GOT3 (cell line): ENCODE results near the gene NDUFAF8.

ENCODE experiments used
- DNase-seq: peaks from one replicate; lab custom pipeline; 2025; ENCODE audit warnings: mixed read lengths; lab: John Stamatoyannopoulos, UW

Gene NDUFAF8

DNA sequence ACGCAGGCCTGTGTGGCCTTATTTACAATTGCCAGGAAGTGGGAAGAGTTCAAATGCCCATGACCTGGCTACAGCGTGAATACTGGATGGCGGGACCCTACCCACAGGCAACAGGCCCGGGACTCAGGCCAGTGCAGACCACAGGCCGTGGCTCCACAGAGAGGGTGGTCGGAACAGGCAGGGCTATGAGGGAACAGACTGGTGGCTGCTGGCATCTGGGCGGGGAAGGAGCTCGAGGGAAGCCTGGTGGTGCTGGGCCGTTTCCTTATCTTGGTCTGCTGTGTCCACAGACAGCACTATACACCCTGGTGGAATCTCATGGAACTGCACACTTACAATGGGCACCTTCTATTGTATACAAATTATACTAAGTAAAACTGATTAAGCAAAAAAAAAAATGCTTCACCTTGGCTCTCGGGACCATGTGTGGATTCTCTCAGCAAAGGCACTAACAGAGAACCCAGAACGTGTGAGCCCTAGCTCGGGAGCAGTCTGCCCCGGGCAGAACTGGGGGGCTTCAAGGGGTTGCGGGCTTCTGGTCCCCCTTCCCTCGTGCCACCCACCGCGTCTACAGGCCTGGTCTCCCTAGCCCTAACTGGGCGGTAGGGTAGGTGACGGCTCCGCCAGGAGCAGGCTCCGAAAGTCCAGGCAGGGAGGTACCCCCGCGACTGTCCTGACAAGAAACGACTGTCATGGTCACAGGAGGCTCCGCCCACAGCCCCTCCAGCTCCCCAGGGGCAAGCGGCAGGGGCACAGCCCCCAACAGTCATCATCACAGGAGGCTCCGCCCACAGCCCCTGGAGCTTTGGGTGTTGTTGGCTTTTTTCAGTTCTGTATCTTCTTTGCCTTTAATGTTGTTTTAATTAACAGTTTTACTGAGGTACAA lies 38.2 kb upstream of the NDUFAF8 start:
- no peak for DNase-seq

DNA sequence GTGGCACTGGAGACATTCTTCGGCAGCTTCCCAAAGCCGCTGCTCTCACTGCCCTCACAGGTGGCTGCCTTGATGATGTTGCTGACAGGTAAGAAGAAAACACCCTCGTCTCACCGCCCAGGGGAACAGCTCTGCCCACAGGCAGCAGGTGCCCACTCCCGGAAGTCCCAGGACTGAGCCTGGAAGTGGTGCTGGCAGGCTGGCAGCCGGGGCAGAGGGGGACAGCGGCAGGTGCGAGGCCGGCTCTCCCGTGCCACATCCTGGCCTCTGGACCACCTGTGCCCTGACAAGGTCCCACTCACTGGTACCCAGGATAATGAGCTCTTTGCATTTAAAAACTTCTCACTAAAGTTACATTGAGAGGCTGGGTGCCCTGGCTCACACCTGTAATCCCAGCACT lies 36.8 kb upstream of the NDUFAF8 start:
- DNase-seq: no peak

DNA sequence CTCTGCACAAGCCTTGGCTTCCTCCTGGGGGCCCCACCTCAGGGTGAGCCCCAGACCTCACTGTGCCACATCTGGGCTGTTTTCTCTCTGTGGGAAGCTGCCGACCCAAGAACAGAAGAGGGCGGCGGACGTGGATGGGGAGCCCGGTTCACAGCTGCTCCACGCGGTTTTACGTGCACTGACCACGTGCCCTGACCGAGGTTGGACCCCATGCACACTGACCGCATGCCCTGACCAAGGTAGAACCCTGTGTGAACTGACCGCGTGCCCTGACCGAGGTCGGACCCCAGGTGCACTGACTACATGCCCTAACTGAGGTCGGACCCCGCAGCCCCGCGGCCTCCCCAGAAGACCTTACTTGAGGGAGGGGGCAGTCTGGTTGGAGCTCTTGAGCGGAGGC lies 36.0 kb upstream of the NDUFAF8 start:
- DNase-seq: no peak

DNA sequence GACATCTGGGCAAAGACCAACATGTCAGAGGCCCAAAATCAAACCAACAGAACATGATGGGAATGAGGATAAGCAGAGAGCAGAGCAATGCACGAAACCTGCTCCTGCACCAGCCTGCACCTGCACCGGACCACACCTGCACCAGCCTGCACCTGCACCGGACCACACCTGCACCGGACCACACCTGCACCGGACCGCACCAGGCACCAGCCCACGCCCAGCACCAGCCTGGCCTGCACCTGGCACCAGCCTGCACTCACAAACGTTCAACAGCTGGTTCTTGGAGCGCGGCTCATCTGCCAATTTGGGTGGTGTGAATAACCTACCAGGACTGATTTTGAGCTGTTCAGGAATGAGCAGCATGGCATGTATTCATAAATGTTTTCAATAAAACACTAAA lies 34.5 kb upstream of the NDUFAF8 start:
- DNase-seq: no peak

DNA sequence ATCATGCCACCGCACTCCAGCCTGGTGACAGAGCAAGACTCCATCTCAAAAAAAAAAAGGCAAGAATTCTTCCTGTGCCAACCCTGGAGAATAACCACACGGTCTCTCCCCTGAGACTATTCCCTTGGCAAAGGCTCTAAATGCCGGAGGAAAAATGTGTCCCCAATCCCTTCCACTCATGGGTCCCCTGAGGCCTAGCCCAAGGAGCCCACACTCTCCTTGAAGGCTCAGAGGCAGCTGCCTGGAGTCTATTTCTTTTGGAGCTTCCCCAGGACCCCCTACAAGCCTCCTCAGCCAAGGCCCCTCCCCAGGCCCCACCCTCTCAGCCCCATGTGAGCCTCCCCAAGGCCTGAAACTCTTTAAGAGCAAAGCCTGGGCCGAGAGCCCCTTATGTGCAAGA lies 33.0 kb upstream of the NDUFAF8 start:
- DNase-seq: no peak

DNA sequence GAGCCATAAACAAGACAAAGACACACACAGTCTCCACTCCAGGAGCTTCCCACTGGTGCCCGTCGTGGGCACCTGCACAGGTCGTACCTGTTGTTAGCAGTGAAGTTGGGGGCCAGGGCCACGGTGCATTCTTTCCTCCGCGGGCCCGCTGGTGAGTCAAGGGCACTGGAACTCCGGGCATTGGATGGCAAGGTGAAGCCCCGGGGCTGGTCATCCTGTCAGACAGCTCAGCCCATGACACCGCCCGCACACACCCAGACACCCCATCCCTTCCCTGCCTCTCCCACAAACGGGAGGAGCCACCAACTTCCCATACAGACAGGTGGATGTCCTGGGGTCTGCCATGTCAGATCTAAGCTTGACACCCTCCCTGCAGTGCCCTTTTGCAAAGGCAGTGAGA lies 32.5 kb upstream of the NDUFAF8 start:
- DNase-seq: no peak

DNA sequence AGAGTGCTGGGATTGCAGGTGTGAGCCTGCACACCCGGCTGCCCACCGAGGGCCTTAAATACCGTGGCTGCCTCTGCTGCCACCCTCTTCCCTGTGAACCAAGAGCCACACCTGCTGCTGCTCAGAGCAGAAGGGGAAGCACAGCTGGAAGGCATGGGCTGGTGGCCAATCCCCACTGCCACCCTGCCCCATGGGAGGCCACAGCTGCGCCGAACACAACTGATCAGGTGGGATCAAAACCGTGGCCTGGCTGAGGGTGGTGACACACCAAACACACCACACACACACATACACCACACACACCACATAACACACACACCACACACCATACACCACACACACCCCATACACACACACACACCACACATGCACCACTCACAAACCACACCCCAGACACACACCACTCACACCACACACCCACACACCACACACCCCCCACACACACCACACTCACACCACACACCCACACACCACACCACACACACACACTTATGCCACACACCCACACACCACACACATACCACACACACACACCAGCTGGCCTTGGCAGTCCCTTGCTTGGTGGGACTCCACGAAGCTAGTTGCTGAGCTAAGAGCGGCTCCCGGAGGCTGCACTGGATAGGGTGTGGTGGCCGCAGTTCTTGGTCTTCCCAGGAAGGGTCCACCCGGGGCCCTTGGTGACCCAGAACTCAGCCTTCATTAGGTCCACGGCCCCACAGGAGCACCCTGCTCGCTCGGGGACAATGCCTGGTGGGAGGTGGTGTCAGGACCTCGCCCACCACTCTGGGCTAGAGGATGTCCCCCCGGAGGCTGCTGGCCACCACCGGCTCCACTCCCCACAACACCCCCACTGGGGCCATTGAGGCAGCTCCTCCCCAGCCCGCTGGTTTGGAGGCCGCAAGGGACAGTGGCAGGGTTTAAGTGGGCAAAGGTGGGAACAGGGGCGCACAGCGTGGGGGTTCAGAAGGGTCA lies 31.2 kb upstream of the NDUFAF8 start:
- DNase-seq: no peak

DNA sequence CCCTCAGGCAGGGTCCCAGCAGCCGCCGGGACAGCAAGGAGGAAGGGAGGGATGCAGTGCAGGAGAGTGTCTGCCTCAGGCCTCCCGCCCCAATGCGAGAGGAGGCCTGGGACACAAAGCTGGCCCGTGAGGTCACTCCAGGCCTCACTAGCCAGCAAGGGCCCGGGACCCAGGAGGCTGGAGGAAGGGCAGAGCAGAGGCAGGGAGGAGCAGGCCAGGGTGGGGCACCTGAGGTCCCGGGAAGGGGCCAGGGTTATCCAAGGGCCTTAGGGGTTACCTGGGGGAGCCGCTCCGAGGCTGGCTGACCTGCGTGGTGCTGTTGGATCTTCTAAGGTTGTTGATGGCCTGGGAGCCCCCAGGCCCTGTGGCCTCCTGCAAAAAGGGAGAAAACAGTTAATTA lies 30.5 kb upstream of the NDUFAF8 start:
- no peak for DNase-seq

DNA sequence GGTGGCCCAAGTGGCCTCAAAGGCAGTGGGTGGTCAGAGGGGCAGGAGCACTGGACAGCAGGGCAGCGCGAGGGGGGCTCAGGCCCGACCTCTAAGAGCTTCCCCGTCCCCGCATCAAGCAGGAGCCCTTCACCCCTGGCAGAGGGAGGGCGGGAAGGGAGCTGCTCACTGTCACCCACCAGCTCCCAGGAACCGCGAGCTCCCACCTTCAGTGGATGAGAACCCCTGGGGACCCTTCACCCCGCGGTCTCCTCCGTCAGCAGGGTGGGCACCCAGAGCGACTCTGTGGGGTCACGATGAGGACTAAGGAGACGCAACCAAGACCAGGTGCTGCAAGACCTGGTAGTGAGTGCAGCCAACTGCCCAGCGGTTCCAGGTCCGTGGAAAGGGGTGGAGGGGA lies 30.0 kb upstream of the NDUFAF8 start:
- DNase-seq: no peak

DNA sequence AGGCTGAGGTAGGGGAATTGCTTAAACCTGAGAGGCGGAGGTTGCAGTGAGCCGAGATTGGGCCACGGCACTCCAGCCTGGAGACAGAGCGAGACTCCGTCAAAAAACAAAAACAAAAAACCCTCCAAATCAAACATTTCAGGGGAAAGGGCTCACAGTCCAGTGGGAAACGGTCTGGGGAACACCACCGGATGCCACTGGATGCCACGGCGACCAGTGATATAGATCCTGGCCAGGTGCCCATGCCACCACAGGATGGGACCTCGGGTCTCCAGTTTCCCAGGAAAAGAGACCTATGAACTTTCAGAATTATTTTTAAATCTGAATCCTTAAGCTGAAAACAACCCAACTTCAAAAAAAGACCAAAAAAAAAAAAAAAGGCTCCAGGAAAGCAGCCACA lies 28.7 kb upstream of the NDUFAF8 start:
- DNase-seq: no peak

DNA sequence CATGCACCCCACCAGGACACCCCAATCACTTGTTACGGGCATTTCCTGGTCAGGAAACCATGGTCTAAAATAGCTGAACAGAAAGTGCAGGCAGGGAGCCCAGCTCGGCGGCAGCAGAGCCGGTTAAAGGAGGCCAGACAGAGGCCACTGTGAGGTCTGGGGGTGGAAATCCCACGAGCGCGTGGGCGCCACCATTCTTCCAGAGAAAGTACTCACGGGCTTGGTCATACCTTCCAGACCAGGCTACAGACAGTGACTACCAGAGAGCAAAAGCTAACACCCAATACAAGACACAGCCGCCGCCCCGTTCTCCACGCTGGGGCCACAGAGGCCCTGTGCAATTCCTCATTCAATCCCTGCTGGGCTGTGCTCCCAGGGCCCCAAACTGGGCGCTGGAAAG lies 28.2 kb upstream of the NDUFAF8 start:
- DNase-seq: no peak

DNA sequence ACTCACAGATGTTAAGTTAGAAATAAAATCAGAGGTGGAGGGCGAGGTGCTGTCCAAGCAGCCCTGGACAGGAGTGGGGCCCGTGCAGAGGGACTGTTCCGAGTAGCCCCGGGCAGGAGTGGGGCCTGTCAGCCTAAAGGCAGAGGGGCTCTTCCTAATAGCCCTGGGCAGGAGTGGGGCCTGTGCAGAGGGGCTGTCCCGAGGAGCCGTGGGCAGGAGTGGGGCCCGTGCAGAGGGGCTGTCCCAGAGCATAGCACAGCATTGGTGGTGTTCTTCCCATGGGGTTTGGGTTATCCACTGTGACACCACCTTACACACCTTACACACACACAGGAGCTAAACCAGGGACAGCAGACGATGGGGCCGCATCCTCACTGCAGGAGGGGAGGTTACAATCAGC lies 26.8 kb upstream of the NDUFAF8 start:
- DNase-seq: no peak

DNA sequence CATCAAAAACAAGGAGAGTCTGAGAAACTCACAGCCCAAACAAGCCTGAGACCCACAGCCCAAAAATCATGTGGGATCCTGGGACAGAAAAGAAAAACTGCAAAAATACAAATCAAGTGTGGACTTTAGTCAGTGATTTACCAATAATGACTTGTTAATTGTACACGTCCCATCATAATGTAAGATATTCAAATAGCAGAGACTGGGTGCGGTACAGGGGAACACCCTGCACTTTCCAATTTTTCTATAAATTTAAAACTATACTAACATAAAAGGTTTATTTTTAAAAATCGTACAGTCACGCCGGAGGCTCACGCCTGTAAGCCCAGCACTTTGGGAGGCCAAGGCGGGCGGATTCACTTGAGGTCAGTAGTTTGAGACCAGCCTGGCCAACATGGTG lies 25.1 kb upstream of the NDUFAF8 start:
- no peak for DNase-seq

DNA sequence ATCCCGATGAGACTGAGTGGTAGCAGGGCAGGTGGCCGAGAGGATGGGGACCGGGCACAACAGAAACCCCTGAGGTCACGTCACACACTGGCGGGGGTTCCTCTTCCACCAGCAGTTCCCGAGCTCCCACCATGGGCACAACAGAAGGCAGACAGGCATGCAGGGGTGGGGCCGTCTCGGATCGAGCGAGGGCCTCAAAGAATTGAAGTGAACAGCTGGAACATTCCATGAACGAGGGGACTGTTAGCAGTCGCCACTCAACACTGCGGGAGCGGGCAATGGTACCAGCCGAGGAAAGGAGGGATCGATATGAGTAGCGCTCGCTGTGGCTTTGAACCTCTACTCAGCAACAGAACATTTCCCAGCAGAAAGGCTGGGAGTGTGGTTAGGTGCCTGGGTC lies 21.6 kb upstream of the NDUFAF8 start:
- DNase-seq: no peak

DNA sequence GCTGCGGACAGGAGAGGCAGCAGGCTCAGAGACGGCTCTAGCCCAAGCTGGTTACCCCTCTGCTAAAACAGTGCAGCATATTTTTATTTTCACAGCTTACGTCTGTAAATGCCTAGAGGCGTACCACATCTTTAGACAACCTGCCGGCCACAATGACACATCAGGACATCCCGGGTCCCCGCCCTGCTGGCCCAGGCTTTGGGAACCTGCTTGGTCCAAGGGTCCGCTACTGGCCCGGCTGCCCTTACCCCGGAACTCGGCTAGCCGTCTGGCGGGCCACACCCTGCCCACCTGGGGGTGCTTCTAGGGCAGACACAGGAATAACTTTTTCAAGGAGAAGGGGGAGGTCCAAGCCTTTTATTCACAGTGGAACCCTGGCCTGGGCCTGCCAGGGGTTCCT lies 20.7 kb upstream of the NDUFAF8 start:
- no peak for DNase-seq

DNA sequence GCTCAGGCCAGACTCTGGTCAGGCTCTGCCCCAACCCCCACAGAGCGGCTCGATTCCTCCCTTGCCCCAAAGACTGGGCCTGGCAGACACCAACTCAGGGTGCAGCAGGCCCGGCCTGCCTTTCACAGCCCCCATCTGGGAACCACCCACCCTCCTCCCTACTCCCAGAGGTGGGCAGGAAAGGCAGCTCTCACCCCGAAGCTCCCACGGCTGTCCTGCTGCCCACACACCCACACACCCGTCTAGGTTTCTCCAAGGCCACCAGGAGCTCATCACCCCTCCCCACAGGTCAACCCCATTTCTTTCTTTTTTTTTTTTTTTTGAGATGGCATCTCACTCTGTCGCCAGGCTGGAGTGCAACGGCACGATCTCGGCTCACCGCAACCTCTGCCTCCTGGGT lies 20.1 kb upstream of the NDUFAF8 start:
- no peak for DNase-seq

DNA sequence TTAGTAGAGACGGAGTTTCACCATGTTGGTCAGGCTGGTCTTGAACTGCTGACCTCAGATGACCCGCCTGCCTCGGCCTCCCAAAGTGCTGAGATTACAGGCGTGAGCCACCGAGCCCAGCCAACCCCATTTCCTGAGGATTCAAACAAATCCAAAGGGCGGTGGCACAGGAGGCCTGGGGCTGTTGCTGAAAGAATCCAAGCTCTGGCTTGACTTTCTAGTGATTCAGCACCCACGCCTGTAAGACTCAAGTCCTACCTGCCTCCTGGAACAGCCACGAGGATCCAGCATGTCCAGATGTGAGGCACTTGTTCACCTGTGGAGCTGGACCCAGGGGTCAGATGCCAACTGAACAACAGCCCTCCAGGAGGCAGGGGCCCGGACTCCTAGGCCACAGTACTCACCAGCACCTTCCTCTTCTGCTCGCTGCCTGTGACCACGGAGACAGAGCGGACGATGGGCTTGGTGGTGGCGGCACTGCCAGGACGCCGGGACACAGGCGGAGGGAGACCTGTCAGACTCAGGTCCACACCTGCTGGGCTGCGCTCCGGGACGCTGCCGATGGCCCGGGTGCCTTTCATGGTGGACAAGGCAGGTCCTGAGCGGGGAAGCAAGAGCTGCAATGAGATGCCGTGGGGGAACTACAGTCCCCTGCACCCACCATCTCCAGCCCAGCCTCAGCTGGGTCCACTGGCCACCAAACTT lies 19.5 kb upstream of the NDUFAF8 start:
- DNase-seq: no peak

DNA sequence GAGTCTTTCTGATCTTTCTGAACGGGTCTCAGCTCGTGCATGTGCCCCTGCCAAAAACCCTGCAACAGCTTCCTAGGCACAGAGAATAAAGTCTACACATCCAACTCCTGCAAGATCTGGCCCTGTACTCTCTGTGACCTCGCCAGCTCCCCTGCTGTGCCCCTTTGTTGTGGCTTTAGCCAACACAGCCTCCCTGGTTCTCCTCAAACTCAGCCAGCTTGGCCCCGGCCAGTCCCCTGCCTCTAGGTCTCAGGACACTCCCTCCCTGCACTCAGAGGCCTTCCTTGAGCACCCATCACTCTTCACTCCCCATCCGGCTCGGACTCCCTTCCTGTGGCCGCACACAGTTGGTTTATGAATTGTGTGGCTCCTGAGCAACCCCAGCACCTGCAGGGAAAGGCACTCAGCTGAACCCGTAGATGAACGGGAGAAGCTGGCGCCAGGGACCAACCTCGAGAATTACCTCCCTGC lies 17.7 kb upstream of the NDUFAF8 start:
- DNase-seq: no peak

DNA sequence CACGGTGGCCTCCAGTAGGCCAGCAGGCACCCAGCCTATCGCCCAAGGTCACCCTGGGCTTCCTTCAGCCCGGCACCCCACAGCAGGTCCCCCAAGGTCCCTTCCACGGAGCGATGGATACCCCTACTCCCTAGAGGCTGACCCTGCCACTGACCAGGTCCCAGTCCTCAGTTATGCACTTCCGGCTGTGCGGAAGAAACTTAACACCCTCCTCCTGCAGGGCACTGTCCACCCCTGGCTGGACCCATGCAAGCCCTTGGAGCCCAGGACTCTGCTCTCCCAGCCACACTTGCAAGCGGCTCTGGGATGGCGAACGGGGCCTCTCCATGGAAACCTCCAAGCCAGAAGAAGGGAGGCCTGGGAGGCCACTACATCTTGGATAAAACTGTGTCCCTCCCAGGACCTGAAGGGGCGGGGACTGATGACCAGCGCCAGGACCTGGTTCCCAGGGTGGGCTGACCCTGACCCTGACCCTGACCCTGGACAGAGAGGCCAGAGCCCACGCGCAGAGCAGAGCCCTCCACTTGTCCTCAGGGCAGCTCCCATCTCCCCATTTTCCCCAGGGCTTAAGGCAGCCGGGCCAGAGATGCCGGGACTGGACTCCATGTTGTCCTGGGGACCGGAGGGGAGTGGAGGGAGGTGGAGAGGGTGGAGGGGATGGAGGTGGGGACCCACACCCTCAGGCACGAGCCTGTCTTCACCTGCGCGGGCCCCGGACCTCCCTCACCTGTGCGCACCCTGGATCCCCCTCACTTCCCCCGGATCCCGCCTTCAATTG lies 17.1 kb upstream of the NDUFAF8 start:
- no peak for DNase-seq

DNA sequence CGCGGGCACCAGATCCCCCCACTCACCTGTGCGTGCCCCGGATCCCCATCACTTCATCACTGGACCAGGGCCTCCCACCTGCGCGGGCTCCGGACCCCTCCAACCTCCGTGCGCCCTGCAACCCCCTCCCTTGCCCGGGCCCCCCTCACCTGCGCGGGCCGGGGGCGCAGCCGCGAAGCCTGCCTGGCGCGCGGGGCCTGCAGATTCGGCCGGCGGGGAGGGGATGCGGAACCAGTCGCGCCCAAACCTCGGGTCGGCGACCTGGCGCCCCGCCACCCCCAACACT lies 16.6 kb upstream of the NDUFAF8 start:
- no peak for DNase-seq

DNA sequence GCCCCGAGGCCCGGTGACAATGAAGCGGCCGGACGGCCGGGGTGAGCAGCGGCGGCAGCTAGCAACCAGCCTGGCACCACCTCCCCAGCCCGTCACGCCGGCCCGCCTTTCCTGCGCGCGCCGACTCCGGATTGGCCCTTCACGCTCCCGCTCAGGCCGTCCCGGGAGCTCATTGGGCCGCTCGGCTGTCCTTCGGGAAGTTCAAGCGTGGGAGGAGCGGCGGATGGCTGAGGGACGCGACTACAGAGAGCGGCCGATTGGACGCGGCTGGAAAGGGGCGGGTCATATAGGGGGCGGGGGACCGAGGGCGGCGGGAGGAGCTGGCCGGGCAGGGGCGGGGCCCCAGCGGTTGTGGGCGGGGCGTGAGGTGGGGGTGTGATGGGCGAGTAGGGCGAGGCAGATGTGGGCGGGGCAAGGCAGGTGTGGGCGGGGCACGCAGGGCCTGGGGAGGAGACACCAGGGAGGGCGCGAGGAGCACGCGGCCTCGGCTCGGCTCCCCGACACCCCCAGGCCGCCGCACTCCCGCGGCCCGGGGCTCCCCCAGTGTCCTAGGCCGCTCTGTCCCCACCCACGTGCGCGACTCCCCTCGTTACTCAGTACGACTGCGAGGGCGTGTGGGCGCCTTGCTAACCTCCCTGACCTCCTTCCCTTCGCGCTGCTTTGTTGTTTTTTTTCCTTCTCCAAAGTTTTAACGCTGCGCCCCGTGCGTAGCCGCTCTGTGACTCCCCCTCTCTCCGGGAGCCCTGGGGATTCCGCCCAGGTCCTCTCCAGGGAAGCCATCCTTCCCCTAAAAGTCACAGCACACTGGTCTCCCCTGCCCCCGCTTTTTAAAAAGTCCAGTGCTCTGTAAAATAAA lies 16.0 kb upstream of the NDUFAF8 start, which contains the start of gene CEP131:
CEP131 (minus strand) TSS at position 60 of the 856 bp plus-strand sequence. CDS start 2,909 bp downstream, outside the sequence.
- peak; percentile 96 for DNase-seq
